Testis (tissue), 3 donors: ENCODE data around the gene OTOG. TPM values are rescaled to one million over a fixed set of nuclear protein-coding genes. Genes with fewer than 3 reads are reported as not detected.

ENCODE experiments used
- DNase-seq: peaks from one replicate; pipeline ENCODE4 v3.0.0-alpha.2; 2019
- H3K27ac ChIP-seq, 2 donors: fragments of 200-600 bp; sonication (generic); one replicate each; pipeline ENCODE4 v1.5.1; 2019
- H3K27me3 ChIP-seq: fragments of 200-600 bp; sonication (generic); one replicate; pipeline ENCODE4 v1.5.1; 2019
- H3K36me3 ChIP-seq: fragments of 200-600 bp; sonication (generic); one replicate; pipeline ENCODE4 v1.5.1; 2017; ENCODE audit warnings: low read depth; ENCODE audit errors: missing control alignments
- H3K4me1 ChIP-seq: fragments of 200-600 bp; sonication (generic); one replicate; pipeline ENCODE4 v1.5.1; 2019
- H3K4me3 ChIP-seq, 2 donors: fragments of 200-600 bp; sonication (generic); one replicate each; pipeline ENCODE4 v1.5.1; 2017 to 2019
- H3K9me3 ChIP-seq: fragments of 200-600 bp; sonication (generic); one replicate; pipeline ENCODE4 v1.5.1; 2017
- CTCF ChIP-seq, 3 experiments: fragments of 450-650 bp in 2 of 3; fragments of 200-600 bp in 1 of 3; sonication (generic) in 1 of 3; IDR thresholded peaks; one replicate each; pipeline ENCODE4 v1.5.1; 2016 to 2019; ENCODE audit warnings: antibody characterized with exemption in 3 of 3, mild to moderate bottlenecking in 2 of 3, moderate library complexity in 1 of 3
- POLR2A ChIP-seq: fragments of 450-650 bp; IDR thresholded peaks from one replicate; pipeline ENCODE4 v1.6.1; 2017; ENCODE audit warnings: antibody characterized with exemption, mild to moderate bottlenecking, moderate library complexity
- WGBS, 2 donors: methylation state at CpG; one replicate each; pipeline ENCODE4 v1.1.5; 2018; 5-methylcytosine and 5-hydroxymethylcytosine counted together
- intact Hi-C: fragments of 100-400 bp; cut with DNase I; formaldehyde crosslinking; loops from one replicate; pipeline ENCODE4 v1.15.1; 2023; ENCODE audit warnings: low total_unique reads
- polyA plus RNA-seq: library from polyadenylated mRNA; stranded (reverse); fragments of 350-450 nt; fragmentation: Illumina TruSeq; extraction: RNeasy Lipid Tissue Mini Kit (QIAGEN cat#74804); gene quantifications from one replicate; pipeline ENCODE4 v1.2.3, GENCODE V29; 2014; ENCODE audit warnings: low read depth, low replicate concordance; ENCODE audit not compliant: insufficient read depth
- total RNA-seq, 2 donors: library from RNA; depleted of rRNA; stranded (reverse); fragments of >200 nt; gene quantifications; one replicate each; pipeline ENCODE4 v1.2.3, GENCODE V29; 2016

The OTOG gene
- total and polyA plus RNA-seq, 3 donors from 2014 or later: 2.2 to 4.2 (median 2.9) TPM

- Histone ChIP-seq H3K4me1 (no peaks in the 10 kb centered on the region), H3K36me3 (no peaks in the 10 kb centered on the region), H3K4me3 (no peak overlapping the region), H3K27ac (no peak overlapping the region), H3K9me3 (no peaks in the 10 kb centered on the region), H3K27me3 (no peaks in the 10 kb centered on the region)
- DNase-seq: no peak
- 90 to 95% methylated on average over 2 of the region's 2 CpGs for WGBS, 2 donors
- TF ChIP-seq CTCF (IDR thresholded peaks at IDR 0.05): no peak
- no peak for TF ChIP-seq POLR2A
- intact Hi-C loops: no loop called here
Observed at GRCh38 chr11:17652556-17652955, 105.5 kb downstream of the OTOG start.

- Histone ChIP-seq H3K9me3 (no peaks in the 10 kb centered on the region), H3K4me3 (no peak overlapping the region), H3K36me3 (no peaks in the 10 kb centered on the region), H3K27me3 (no peaks in the 10 kb centered on the region), H3K27ac (no peak overlapping the region), H3K4me1 (no peaks in the 10 kb centered on the region)
- TF ChIP-seq CTCF (IDR thresholded peaks at IDR 0.05): no peak
- TF ChIP-seq POLR2A: no peak
- intact Hi-C loops: no loop called here
- DNase-seq: no peak
- 63 to 75% methylated on average over 6 to 10 of the region's 10 CpGs for WGBS, 2 donors
Observed at GRCh38 chr11:17653611-17654010, 106.6 kb downstream of the OTOG start.

GRCh38 chr11:17655682-17656081 lies 108.6 kb downstream of the OTOG start:
- no peak overlapping the region for H3K4me3 ChIP-seq
- no peaks in the 10 kb centered on the region for H3K9me3 ChIP-seq
- DNase-seq: no peak
- H3K27ac ChIP-seq: no peak overlapping the region
- WGBS, 2 donors: 79% methylated on average over 2 of the region's 2 CpGs
- no peak for TF ChIP-seq POLR2A
- no peak for TF ChIP-seq CTCF (IDR thresholded peaks at IDR 0.05)
- H3K4me1 ChIP-seq: no peaks in the 10 kb centered on the region
- intact Hi-C loops: no loop called here
- no peaks in the 10 kb centered on the region for H3K36me3 ChIP-seq
- H3K27me3 ChIP-seq: no peaks in the 10 kb centered on the region

GRCh38 chr11:17658211-17658610 lies 111.2 kb downstream of the OTOG start:
- DNase-seq: no peak
- Histone ChIP-seq H3K36me3 (no peaks in the 10 kb centered on the region), H3K27ac (no peak overlapping the region), H3K4me1 (no peaks in the 10 kb centered on the region), H3K27me3 (no peaks in the 10 kb centered on the region), H3K4me3 (no peak overlapping the region), H3K9me3 (no peaks in the 10 kb centered on the region)
- intact Hi-C loops: no loop called here
- TF ChIP-seq CTCF (IDR thresholded peaks at IDR 0.05): no peak
- TF ChIP-seq POLR2A: no peak

GRCh38 chr11:17668166-17668565 lies 121.1 kb downstream of the OTOG start:
- Histone ChIP-seq H3K4me3 (no peak overlapping the region), H3K27ac (no peak overlapping the region), H3K9me3 (no peaks in the 10 kb centered on the region), H3K27me3 (no peaks in the 10 kb centered on the region), H3K36me3 (no peaks in the 10 kb centered on the region), H3K4me1 (no peaks in the 10 kb centered on the region)
- intact Hi-C loops: no loop called here
- no peak for DNase-seq
- no peak for TF ChIP-seq CTCF (IDR thresholded peaks at IDR 0.05)
- TF ChIP-seq POLR2A: no peak
